ENCODE results near the gene AUH.

DNA sequence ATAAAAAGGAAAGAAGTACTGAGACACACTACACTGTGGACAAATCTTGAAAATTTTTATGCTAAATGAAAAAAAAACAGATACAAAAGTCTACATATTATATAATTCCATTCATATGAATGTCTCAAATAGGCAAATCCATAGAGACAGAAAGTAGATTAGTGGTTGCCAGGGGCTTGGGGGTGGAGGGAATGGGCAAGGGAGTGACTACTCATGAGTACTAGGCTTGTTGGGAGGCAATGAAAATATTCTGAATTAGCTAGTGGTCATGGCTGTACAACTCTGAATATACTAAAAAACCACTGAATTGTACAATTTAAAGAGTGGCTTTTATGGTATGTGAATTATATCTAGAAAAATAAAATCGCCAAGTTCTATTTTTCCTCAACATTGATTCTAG, 154.9 kb downstream of the AUH start:
- TF ChIP-seq NR3C1 (CRISPR knock-in tag; IDR thresholded peaks at IDR 0.05), result no peak
- no peak for TF ChIP-seq FOXA1 (IDR thresholded peaks at IDR 0.05; ENCODE audit: borderline replicate concordance)
- TF ChIP-seq, protein P1, sequence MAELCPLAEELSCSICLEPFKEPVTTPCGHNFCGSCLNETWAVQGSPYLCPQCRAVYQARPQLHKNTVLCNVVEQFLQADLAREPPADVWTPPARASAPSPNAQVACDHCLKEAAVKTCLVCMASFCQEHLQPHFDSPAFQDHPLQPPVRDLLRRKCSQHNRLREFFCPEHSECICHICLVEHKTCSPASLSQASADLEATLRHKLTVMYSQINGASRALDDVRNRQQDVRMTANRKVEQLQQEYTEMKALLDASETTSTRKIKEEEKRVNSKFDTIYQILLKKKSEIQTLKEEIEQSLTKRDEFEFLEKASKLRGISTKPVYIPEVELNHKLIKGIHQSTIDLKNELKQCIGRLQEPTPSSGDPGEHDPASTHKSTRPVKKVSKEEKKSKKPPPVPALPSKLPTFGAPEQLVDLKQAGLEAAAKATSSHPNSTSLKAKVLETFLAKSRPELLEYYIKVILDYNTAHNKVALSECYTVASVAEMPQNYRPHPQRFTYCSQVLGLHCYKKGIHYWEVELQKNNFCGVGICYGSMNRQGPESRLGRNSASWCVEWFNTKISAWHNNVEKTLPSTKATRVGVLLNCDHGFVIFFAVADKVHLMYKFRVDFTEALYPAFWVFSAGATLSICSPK (IDR thresholded peaks at IDR 0.05; ENCODE audit: borderline replicate concordance), result no peak
- no peak for TF ChIP-seq ZNF224 (CRISPR knock-in tag; IDR thresholded peaks at IDR 0.05)
- TF ChIP-seq, protein P2, sequence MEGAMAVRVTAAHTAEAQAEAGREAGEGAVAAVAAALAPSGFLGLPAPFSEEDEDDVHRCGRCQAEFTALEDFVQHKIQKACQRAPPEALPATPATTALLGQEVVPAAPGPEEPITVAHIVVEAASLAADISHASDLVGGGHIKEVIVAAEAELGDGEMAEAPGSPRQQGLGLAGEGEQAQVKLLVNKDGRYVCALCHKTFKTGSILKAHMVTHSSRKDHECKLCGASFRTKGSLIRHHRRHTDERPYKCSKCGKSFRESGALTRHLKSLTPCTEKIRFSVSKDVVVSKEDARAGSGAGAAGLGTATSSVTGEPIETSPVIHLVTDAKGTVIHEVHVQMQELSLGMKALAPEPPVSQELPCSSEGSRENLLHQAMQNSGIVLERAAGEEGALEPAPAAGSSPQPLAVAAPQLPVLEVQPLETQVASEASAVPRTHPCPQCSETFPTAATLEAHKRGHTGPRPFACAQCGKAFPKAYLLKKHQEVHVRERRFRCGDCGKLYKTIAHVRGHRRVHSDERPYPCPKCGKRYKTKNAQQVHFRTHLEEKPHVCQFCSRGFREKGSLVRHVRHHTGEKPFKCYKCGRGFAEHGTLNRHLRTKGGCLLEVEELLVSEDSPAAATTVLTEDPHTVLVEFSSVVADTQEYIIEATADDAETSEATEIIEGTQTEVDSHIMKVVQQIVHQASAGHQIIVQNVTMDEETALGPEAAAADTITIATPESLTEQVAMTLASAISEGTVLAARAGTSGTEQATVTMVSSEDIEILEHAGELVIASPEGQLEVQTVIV (CRISPR knock-in tag; IDR thresholded peaks at IDR 0.05; ENCODE audit: borderline replicate concordance), result no peak
- no peak for TF ChIP-seq GATA2 (CRISPR knock-in tag; IDR thresholded peaks at IDR 0.05)
- TF ChIP-seq, protein P3, sequence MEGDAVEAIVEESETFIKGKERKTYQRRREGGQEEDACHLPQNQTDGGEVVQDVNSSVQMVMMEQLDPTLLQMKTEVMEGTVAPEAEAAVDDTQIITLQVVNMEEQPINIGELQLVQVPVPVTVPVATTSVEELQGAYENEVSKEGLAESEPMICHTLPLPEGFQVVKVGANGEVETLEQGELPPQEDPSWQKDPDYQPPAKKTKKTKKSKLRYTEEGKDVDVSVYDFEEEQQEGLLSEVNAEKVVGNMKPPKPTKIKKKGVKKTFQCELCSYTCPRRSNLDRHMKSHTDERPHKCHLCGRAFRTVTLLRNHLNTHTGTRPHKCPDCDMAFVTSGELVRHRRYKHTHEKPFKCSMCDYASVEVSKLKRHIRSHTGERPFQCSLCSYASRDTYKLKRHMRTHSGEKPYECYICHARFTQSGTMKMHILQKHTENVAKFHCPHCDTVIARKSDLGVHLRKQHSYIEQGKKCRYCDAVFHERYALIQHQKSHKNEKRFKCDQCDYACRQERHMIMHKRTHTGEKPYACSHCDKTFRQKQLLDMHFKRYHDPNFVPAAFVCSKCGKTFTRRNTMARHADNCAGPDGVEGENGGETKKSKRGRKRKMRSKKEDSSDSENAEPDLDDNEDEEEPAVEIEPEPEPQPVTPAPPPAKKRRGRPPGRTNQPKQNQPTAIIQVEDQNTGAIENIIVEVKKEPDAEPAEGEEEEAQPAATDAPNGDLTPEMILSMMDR (IDR thresholded peaks at IDR 0.05 in 2 of 3, conservative IDR thresholded peaks at IDR 0.05 in 1 of 3; ENCODE audit: insufficient read depth in 2 of 3, low read depth in 1 of 3, low read length in 3 of 3), result no peak
- TF ChIP-seq PURB (CRISPR knock-in tag; IDR thresholded peaks at IDR 0.05; ENCODE audit: low read depth), result no peak
- TF ChIP-seq, protein P4, sequence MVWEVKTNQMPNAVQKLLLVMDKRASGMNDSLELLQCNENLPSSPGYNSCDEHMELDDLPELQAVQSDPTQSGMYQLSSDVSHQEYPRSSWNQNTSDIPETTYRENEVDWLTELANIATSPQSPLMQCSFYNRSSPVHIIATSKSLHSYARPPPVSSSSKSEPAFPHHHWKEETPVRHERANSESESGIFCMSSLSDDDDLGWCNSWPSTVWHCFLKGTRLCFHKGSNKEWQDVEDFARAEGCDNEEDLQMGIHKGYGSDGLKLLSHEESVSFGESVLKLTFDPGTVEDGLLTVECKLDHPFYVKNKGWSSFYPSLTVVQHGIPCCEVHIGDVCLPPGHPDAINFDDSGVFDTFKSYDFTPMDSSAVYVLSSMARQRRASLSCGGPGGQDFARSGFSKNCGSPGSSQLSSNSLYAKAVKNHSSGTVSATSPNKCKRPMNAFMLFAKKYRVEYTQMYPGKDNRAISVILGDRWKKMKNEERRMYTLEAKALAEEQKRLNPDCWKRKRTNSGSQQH (CRISPR knock-in tag; IDR thresholded peaks at IDR 0.05), result no peak

Measured in K562 (cell line).